Cortex of kidney (tissue), 1 donor: ENCODE data around the gene OPCML.

Experiments
- DNase-seq: peaks from one replicate; lab custom pipeline; 2025; lab: John Stamatoyannopoulos, UW

Gene OPCML

GRCh38 chr11:132850266-132850665, 682.0 kb downstream of the OPCML start:
- DNase-seq = no peak

GRCh38 chr11:132848336-132848735, 684.0 kb downstream of the OPCML start:
- DNase-seq = no peak

- DNase-seq = no peak
Observed at GRCh38 chr11:132846075-132846474, 686.2 kb downstream of the OPCML start.

- DNase-seq = no peak
Observed at GRCh38 chr11:132844956-132845696, 687.2 kb downstream of the OPCML start.

GRCh38 chr11:132840660-132841059, 691.6 kb downstream of the OPCML start:
- no peak for DNase-seq

GRCh38 chr11:132840191-132840590, 692.1 kb downstream of the OPCML start:
- no peak for DNase-seq

GRCh38 chr11:132839236-132839945, 692.9 kb downstream of the OPCML start:
- no peak for DNase-seq

- no peak for DNase-seq
Observed at GRCh38 chr11:132838627-132839026, 693.7 kb downstream of the OPCML start.

- DNase-seq = no peak
Observed at GRCh38 chr11:132831272-132831671, 701.0 kb downstream of the OPCML start.

- no peak for DNase-seq
Observed at GRCh38 chr11:132824642-132825041, 707.7 kb downstream of the OPCML start.

- no peak for DNase-seq
Observed at GRCh38 chr11:132822276-132822675, 710.0 kb downstream of the OPCML start.

- no peak for DNase-seq
Observed at GRCh38 chr11:132821499-132821898, 710.8 kb downstream of the OPCML start.

- DNase-seq = no peak
Observed at GRCh38 chr11:132821014-132821413, 711.3 kb downstream of the OPCML start.

- DNase-seq = no peak
Observed at GRCh38 chr11:132818951-132819350, 713.4 kb downstream of the OPCML start.

GRCh38 chr11:132817387-132817786, 714.9 kb downstream of the OPCML start:
- no peak for DNase-seq

- DNase-seq = no peak
Observed at GRCh38 chr11:132814410-132814809, 717.9 kb downstream of the OPCML start.

GRCh38 chr11:132811649-132812048, 720.7 kb downstream of the OPCML start:
- DNase-seq = no peak

GRCh38 chr11:132809070-132809469, 723.2 kb downstream of the OPCML start:
- DNase-seq = no peak

GRCh38 chr11:132804258-132804657, 728.0 kb downstream of the OPCML start:
- no peak for DNase-seq

- DNase-seq = no peak
Observed at GRCh38 chr11:132803436-132803835, 728.9 kb downstream of the OPCML start.

- no peak for DNase-seq
Observed at GRCh38 chr11:132802947-132803346, 729.4 kb downstream of the OPCML start.

GRCh38 chr11:132793831-132794230, 738.5 kb downstream of the OPCML start:
- no peak for DNase-seq

- DNase-seq = no peak
Observed at GRCh38 chr11:132792341-132793140, 739.8 kb downstream of the OPCML start.
